ENCODE measurements around the gene SLC2A8.

- TF ChIP-seq EZH2 (IDR thresholded peaks at IDR 0.05; ENCODE audit: insufficient read depth, poor library complexity, severe bottlenecking) (no peak), EZH2phosphoT487 (IDR thresholded peaks at IDR 0.05; ENCODE audit: insufficient read depth, low read depth) (no peak)
These were observed 12.8 kb upstream of the SLC2A8 start for GRCh38 chr9:127384016-127384730.

Measured in GM23248 (cell line).